GM21367 (cell line): ENCODE data around the gene U2SURP.

Source experiments
- ATAC-seq: cut with Tn5 transposase; IDR thresholded peaks from one replicate; pipeline ENCODE4 v1.9.1; 2021; ENCODE audit not compliant: unreplicated experiment

U2SURP gene

GRCh38 chr3:143099690-143100089, 98.3 kb downstream of the U2SURP start:
- no peak for ATAC-seq

DNA sequence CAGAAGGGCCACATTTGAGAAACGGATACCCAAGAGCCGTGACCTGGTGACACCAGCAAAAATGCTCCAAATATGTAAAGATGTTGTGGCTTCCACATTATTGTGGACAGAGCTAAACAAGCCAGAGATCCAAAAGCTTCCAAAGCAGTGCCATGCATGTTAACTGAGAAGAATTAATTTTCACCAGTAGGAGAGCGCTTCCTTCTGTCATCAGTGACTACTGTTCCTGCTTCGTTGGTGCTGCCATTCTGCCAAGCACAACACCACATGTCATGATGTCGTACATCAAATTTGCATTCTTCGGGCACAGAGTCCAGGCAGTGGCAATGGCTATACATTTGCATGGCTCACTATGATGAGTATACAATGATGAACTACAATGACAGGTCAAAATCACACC, 99.1 kb downstream of the U2SURP start:
- no peak for ATAC-seq

GRCh38 chr3:143101792-143102381, 100.5 kb downstream of the U2SURP start:
- no peak for ATAC-seq

DNA sequence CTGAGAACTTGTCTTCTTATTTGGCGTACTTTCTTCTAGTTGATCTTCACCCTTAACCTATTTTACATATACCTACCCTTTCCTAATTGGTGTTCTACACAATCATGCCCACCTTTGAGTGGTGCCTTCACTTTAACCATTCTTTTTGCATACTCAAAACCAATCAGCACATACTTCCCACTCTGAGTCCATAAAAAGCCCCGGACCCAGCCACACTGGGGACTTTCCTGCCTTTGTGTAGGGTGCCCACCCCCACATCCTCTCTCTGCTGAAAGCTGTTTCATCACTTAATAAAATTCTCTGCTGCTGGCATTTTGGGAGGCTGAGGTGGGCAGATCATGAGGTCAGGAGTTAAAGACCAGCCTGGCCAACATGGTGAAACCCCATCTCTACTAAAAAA, 102.3 kb downstream of the U2SURP start:
- no peak for ATAC-seq

DNA sequence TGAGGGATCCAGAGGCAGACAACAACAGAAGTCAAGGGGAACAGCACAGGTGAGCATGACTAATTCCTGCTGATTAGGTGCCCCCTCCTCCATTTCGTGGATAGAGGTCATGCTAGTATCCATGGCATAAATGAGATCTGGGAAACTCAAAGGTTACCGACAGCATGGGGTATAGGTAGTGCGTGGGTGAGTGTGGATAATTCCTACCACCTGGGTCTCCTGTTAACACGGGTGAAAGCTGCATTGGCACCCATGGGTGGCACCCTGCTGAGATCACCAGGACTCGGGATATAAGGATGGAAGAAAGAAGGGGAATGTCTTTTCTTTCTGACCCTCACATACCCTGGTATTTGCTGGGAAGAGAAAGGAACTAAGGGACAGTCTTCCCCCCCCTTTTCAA, 103.8 kb downstream of the U2SURP start:
- no peak for ATAC-seq

DNA sequence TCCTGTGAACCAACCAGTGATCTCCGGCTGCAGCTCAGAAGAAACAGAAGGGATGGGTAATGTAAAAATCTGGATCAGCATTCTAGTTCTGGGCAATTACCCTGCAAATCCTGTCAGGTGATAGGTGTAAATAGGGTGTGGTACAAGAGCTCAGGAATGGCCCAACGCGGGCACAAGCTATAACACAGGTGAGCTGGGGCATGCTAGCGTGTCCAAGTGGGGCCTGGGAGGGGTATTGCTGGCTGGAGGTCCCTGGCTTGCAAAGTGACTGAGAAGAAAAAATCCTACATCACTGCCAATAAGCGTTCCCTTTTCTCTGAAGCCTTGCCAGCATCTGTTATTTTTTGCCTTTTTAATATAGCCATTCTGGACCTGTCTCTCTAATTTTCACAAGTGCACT, 108.5 kb downstream of the U2SURP start:
- no peak for ATAC-seq
